H1 (cell line): Measurements from ENCODE around the gene APP. TPM values are rescaled to one million over a fixed set of nuclear protein-coding genes. Genes with fewer than 3 reads are reported as not detected.

Source experiments
- CTCF ChIA-PET: fragments of 300-600 bp; sonication (Branson Sonifier 250); formaldehyde crosslinking; loops from one replicate; lab custom pipeline; 2021; ENCODE audit not compliant: partially characterized antibody; lab: Charles Lee
- POLR2A ChIA-PET: fragments of 300-600 bp; sonication (Branson Sonifier 250); formaldehyde crosslinking; loops from one replicate; lab custom pipeline; 2021; ENCODE audit warnings: inconsistent platforms; ENCODE audit not compliant: partially characterized antibody; lab: Charles Lee
- DNase-seq, 2 experiments: peaks; one replicate each; pipeline versions ENCODE4 v3.0.0 to v3.0.0-alpha.2; 2010 to 2022; ENCODE audit warnings: low spot score in 2 of 2, low read depth in 1 of 2, mixed read lengths in 1 of 2
- FAIRE-seq: peaks from 2 replicates; lab custom pipeline; 2011; peaks lifted over from hg19 to GRCh38; lab: Jason Lieb, UNC
- H2AFZ ChIP-seq: 2 replicates; pipeline ENCODE4 v1.8.1; 2012; ENCODE audit warnings: low read length, inconsistent platforms
- H2AK5ac ChIP-seq: 2 replicates; pipeline ENCODE4 v1.6.1; 2013; ENCODE audit warnings: low read depth, low read length
- H2BK120ac ChIP-seq: replicated peaks from 2 replicates; pipeline ENCODE3; 2013; ENCODE audit warnings: low read depth, low read length, inconsistent platforms
- H2BK12ac ChIP-seq: 2 replicates; pipeline ENCODE4 v1.6.1; 2013; ENCODE audit warnings: low read depth, low read length
- H2BK15ac ChIP-seq: 2 replicates; pipeline ENCODE4 v1.6.1; 2013; ENCODE audit warnings: low read length
- H2BK20ac ChIP-seq: 2 replicates; pipeline ENCODE4 v1.6.1; 2013; ENCODE audit warnings: low read length
- H2BK5ac ChIP-seq: 2 replicates; pipeline ENCODE4 v1.6.1; 2013; ENCODE audit warnings: low read depth, low read length
- H3K14ac ChIP-seq: 2 replicates; pipeline ENCODE4 v1.6.1; 2013; ENCODE audit warnings: inconsistent platforms; ENCODE audit not compliant: insufficient read length
- H3K18ac ChIP-seq: 2 replicates; pipeline ENCODE4 v1.6.1; 2013; ENCODE audit warnings: low read length; ENCODE audit errors: extremely low read depth
- H3K23ac ChIP-seq: 2 replicates; pipeline ENCODE4 v1.6.1; 2013; ENCODE audit warnings: inconsistent platforms; ENCODE audit not compliant: insufficient read length
- H3K23me2 ChIP-seq: 2 replicates; pipeline ENCODE4 v1.6.1; 2013; ENCODE audit warnings: low read depth, low read length
- H3K27ac ChIP-seq: 2 replicates; pipeline ENCODE4 v1.6.1; 2011; ENCODE audit warnings: low read depth, low read length, inconsistent platforms
- H3K27me3 ChIP-seq, 4 experiments: replicated peaks in 1 of 4; 1 replicate in 1 of 4; 2 replicates in 3 of 4; pipeline versions ENCODE4 v1.6.1 to v1.8.1; 2011 to 2013; ENCODE audit warnings: low read length in 3 of 4, mild to moderate bottlenecking in 3 of 4, inconsistent platforms in 2 of 4, mixed read lengths in 2 of 4, moderate library complexity in 1 of 4; ENCODE audit not compliant: control insufficient read depth in 3 of 4, insufficient read depth in 3 of 4; ENCODE audit errors: extremely low read depth in 1 of 4
- H3K36me3 ChIP-seq, 4 experiments: 2 replicates each; pipeline versions ENCODE4 v1.6.1 to v1.8.1; 2011 to 2013; ENCODE audit warnings: mild to moderate bottlenecking in 4 of 4, low read length in 3 of 4, moderate library complexity in 2 of 4, control low read depth in 1 of 4, inconsistent platforms in 1 of 4; ENCODE audit not compliant: insufficient read depth in 4 of 4, control insufficient read depth in 2 of 4
- H3K4ac ChIP-seq: replicated peaks from 2 replicates; pipeline ENCODE3; 2013; ENCODE audit warnings: low read length, low read depth, mixed read lengths, inconsistent platforms; ENCODE audit not compliant: insufficient read length
- H3K4me1 ChIP-seq, 4 experiments: replicated peaks in 1 of 4; 1 replicate in 1 of 4; 2 replicates in 3 of 4; pipeline versions ENCODE4 v1.6.1 to v1.8.1; 2011 to 2013; ENCODE audit warnings: low read length in 3 of 4, inconsistent platforms in 2 of 4, mixed read lengths in 1 of 4; ENCODE audit not compliant: insufficient read depth in 4 of 4, control insufficient read depth in 3 of 4
- H3K4me2 ChIP-seq, 2 experiments: 2 replicates each; pipeline versions ENCODE4 v1.6.1 to v1.8.1; 2011 to 2013; ENCODE audit warnings: low read depth in 2 of 2, low read length in 2 of 2, control low read depth in 1 of 2, inconsistent platforms in 1 of 2, mild to moderate bottlenecking in 1 of 2; ENCODE audit not compliant: insufficient read depth in 1 of 2
- H3K4me3 ChIP-seq, 4 experiments: fragments of 200-600, 300-600 bp in 1 of 4; sonication (generic), shearing (Covaris generic), sonication (Bioruptor Twin) in 1 of 4; 2 replicates each; pipeline versions ENCODE4 v1.5.1 to v1.8.1; 2011 to 2016; ENCODE audit warnings: low read length in 4 of 4, low read depth in 3 of 4, control low read depth in 2 of 4, inconsistent platforms in 2 of 4, mild to moderate bottlenecking in 2 of 4, mixed read lengths in 1 of 4, moderate library complexity in 1 of 4; ENCODE audit not compliant: insufficient read depth in 2 of 4; ENCODE audit errors: extremely low read depth in 1 of 4
- H3K56ac ChIP-seq: replicated peaks from 2 replicates; pipeline ENCODE3; 2013; ENCODE audit warnings: low read depth, mild to moderate bottlenecking, mixed read lengths, low read length, inconsistent platforms; ENCODE audit not compliant: insufficient read length
- H3K79me1 ChIP-seq: 2 replicates; pipeline ENCODE4 v1.6.1; 2013; ENCODE audit warnings: low read depth, low read length, control low read depth
- H3K79me2 ChIP-seq, 2 experiments: 2 replicates each; pipeline versions ENCODE4 v1.6.1 to v1.8.1; 2012 to 2013; ENCODE audit warnings: low read length in 2 of 2, mild to moderate bottlenecking in 2 of 2, inconsistent platforms in 1 of 2; ENCODE audit not compliant: insufficient read depth in 2 of 2, control insufficient read depth in 1 of 2
- H3K9ac ChIP-seq, 4 experiments: replicated peaks in 1 of 4; 1 replicate in 1 of 4; 2 replicates in 3 of 4; pipeline versions ENCODE4 v1.6.1 to v1.8.1; 2011 to 2013; ENCODE audit warnings: low read depth in 3 of 4, low read length in 3 of 4, control low read depth in 2 of 4, mild to moderate bottlenecking in 2 of 4, moderate library complexity in 2 of 4, inconsistent platforms in 1 of 4; ENCODE audit errors: extremely low read depth in 1 of 4
- H3K9me3 ChIP-seq, 2 experiments: 2 replicates each; pipeline versions ENCODE4 v1.6.1 to v1.8.1; 2012 to 2013; ENCODE audit warnings: mild to moderate bottlenecking in 2 of 2, moderate library complexity in 2 of 2, control low read depth in 1 of 2, inconsistent platforms in 1 of 2, low read depth in 1 of 2, low read length in 1 of 2, mixed read lengths in 1 of 2; ENCODE audit not compliant: insufficient read depth in 2 of 2
- H4K20me1 ChIP-seq, 2 experiments: replicated peaks in 1 of 2; 2 replicates each; pipeline versions ENCODE3 to v1.8.1; 2011 to 2013; ENCODE audit warnings: inconsistent platforms in 2 of 2, low read length in 2 of 2, mild to moderate bottlenecking in 1 of 2; ENCODE audit not compliant: insufficient read depth in 2 of 2, control insufficient read depth in 1 of 2
- H4K5ac ChIP-seq: 2 replicates; pipeline ENCODE4 v1.6.1; 2013; ENCODE audit warnings: low read length, low read depth, mixed read lengths, inconsistent platforms; ENCODE audit not compliant: insufficient read length
- H4K8ac ChIP-seq: 2 replicates; pipeline ENCODE4 v1.8.0; 2013; ENCODE audit warnings: mild to moderate bottlenecking, moderate library complexity, low read length, inconsistent platforms; ENCODE audit not compliant: insufficient read depth; ENCODE audit errors: extremely low read depth
- H4K91ac ChIP-seq: replicated peaks from 2 replicates; pipeline ENCODE3; 2013; ENCODE audit warnings: low read length, mixed read lengths, inconsistent platforms; ENCODE audit not compliant: insufficient read length
- CBX5 ChIP-seq: fragments of 300-800, 300-1000 bp; sonication (generic); IDR thresholded peaks from 2 replicates; pipeline ENCODE4 v1.7.1; 2016; ENCODE audit warnings: antibody characterized with exemption, low read length, low read depth
- CHD1 ChIP-seq: IDR thresholded peaks from 2 replicates; pipeline ENCODE4 v1.6.1; 2012; ENCODE audit warnings: low read depth, low read length, improper control_type of control experiment
- CHD2 ChIP-seq: IDR thresholded peaks from 2 replicates; pipeline ENCODE4 v1.6.1; 2012; ENCODE audit warnings: low read length, improper control_type of control experiment
- EGR1 ChIP-seq: IDR thresholded peaks from 2 replicates; pipeline ENCODE4 v1.6.1; 2011; ENCODE audit warnings: low read depth, low read length, borderline replicate concordance
- EP300 ChIP-seq, 2 experiments: IDR thresholded peaks; 1 replicate in 1 of 2; 2 replicates in 1 of 2; pipeline ENCODE4 v1.6.1; 2011 to 2012; ENCODE audit warnings: low read depth in 2 of 2, low read length in 2 of 2, mild to moderate bottlenecking in 2 of 2, borderline replicate concordance in 1 of 2, inconsistent platforms in 1 of 2, moderate library complexity in 1 of 2
- NANOG ChIP-seq: IDR thresholded peaks from 2 replicates; pipeline ENCODE4 v1.6.1; 2011; ENCODE audit warnings: low read length, low read depth, mild to moderate bottlenecking, inconsistent platforms; ENCODE audit not compliant: insufficient read depth, poor library complexity, severe bottlenecking
- POLR2A ChIP-seq, 2 experiments: IDR thresholded peaks; 1 replicate in 1 of 2; 2 replicates in 1 of 2; pipeline ENCODE4 v1.6.1; 2011; ENCODE audit warnings: low read depth in 2 of 2, low read length in 2 of 2, mild to moderate bottlenecking in 2 of 2; ENCODE audit errors: control extremely low read depth in 1 of 2
- SP2 ChIP-seq: IDR thresholded peaks from 2 replicates; pipeline ENCODE4 v1.6.1; 2012; ENCODE audit warnings: mild to moderate bottlenecking, low read length, inconsistent platforms
- TCF12 ChIP-seq: IDR thresholded peaks from 2 replicates; pipeline ENCODE4 v1.6.1; 2011; ENCODE audit warnings: low read depth, mild to moderate bottlenecking, low read length
- TEAD4 ChIP-seq: IDR thresholded peaks from 2 replicates; pipeline ENCODE4 v1.6.1; 2012; ENCODE audit warnings: low read depth, low read length, inconsistent platforms, mixed read lengths
- WGBS, 2 experiments: shearing (Covaris generic) in 1 of 2; methylation state at CpG; one replicate each; pipeline versions ENCODE4 v1.1.6 to v1.1.7; 2013 to 2015; ENCODE audit warnings: low lambda C conversion rate in 2 of 2, mixed read lengths in 2 of 2, inconsistent platforms in 1 of 2, low coverage in 1 of 2, missing lambda C conversion rate in 1 of 2; ENCODE audit not compliant: insufficient replicate concordance in 2 of 2, insufficient coverage in 1 of 2, insufficient read length in 1 of 2; ENCODE audit errors: extremely low coverage in 1 of 2, missing lambda C conversion rate in 1 of 2; 5-methylcytosine and 5-hydroxymethylcytosine counted together
- polyA plus RNA-seq, 7 experiments: library from polyadenylated mRNA; depleted of rRNA in 3 of 7; stranded (reverse) in 5 of 7; unstranded in 2 of 7; fragments of >200 nt in 5 of 7; fragments of 200-250 nt in 2 of 7; gene quantifications; 1 replicate in 5 of 7; 2 replicates in 1 of 7; 4 replicates in 1 of 7; pipeline versions ENCODE4 v1.2.1 to v1.2.3, GENCODE V29; 2011 to 2013; ENCODE audit warnings: missing spikeins in 2 of 7, mixed read lengths in 2 of 7
- total RNA-seq: library from RNA; stranded (reverse); fragmentation: NEBNext Ultra II Directional; extraction: Animal tissue kit (Norgen Biotek cat#: 25700); gene quantifications from 2 replicates; pipeline ENCODE4 v1.2.1, GENCODE V29; 2021
- TF ChIP-seq, protein P1 (sequence below): IDR thresholded peaks from 2 replicates; pipeline ENCODE4 v1.6.1; 2012; ENCODE audit warnings: inconsistent platforms

The APP gene
- total and polyA plus RNA-seq, 2 of the 8 experiments (the other 6 are each of a cell fraction or from before 2014, with no cell fraction given): 375 to 551 TPM

DNA sequence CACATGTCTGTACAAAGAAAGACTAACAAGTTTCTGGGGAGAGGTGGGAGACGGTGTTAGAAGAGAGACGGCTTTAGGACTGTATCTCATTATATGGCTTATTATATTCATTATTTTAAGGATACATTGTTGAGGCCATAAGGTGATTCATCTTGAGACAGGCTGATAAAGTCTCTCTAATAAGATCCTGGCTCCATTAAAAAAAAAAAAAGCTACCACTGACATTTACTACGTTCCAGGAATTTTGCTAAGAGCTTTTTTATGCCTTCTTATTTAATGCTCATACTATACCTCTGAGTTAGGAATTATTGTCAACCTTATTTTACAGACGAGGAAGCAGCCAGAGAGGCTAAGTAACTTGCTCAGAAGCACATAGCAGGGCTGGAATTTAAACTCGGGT lies 262.1 kb downstream of the APP start:
- H3K4ac ChIP-seq: no peak overlapping the region

More for the DNA sequence above, 262.1 kb downstream of the APP start:
- FAIRE-seq: no peak
- no peak overlapping the region for H2BK20ac ChIP-seq
- no peak overlapping the region for H4K5ac ChIP-seq
- CTCF ChIA-PET: interaction anchor here (0.7 to 1.2 kb wide), 2 partner anchors 43 to 250 kb away, joined by 3 read pairs; no protein-coding TSS in a partner anchor
- no peaks in the 10 kb centered on the region for H3K23me2 ChIP-seq
- no peak overlapping the region for H2AFZ ChIP-seq
- POLR2A ChIA-PET: no interaction called here
- H4K91ac ChIP-seq: no peak overlapping the region
- peaks cover 0 to 2% of the 10 kb centered on the region in 2 experiments for H4K20me1 ChIP-seq
- no peak overlapping the region for H2BK5ac ChIP-seq
- no peaks in the 10 kb centered on the region; the same call in 1 of the 2 replicates for H3K79me1 ChIP-seq
- H4K8ac ChIP-seq: no peak overlapping the region
- no peak for DNase-seq
- H3K4me3 ChIP-seq: no peak overlapping the region
- no peak overlapping the region for H3K14ac ChIP-seq
- H3K79me2 ChIP-seq: peaks cover 0 to 4% of the 10 kb centered on the region in 2 experiments; a peak in 1 of 4 replicates
- 86% methylated on average over 5 of the region's 5 CpGs; no CpG with 5 or more reads in 1 of the 2 experiments for WGBS, 2 experiments
- H3K36me3 ChIP-seq: peaks cover 0 to 25% (median 9%) of the 10 kb centered on the region in 4 experiments; a peak in 4 of 8 replicates
- no peak overlapping the region for H3K18ac ChIP-seq
- no peak overlapping the region for H3K27ac ChIP-seq
- TF ChIP-seq EGR1: no peak
- TF ChIP-seq, protein P1, sequence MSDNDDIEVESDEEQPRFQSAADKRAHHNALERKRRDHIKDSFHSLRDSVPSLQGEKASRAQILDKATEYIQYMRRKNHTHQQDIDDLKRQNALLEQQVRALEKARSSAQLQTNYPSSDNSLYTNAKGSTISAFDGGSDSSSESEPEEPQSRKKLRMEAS: no peak
- TF ChIP-seq TCF12: no peak
- no peak for TF ChIP-seq NANOG
- no peak for TF ChIP-seq EP300 (IDR thresholded peaks at IDR 0.05; ENCODE audit: borderline replicate concordance in 1 of 2, low read depth in 2 of 2, low read length in 2 of 2)
- TF ChIP-seq SP2: no peak
- no peak for TF ChIP-seq POLR2A (IDR thresholded peaks at IDR 0.05; ENCODE audit: control extremely low read depth in 1 of 2, low read depth in 2 of 2, low read length in 2 of 2)
- no peak for TF ChIP-seq CHD1
- no peak for TF ChIP-seq CHD2
- no peak for TF ChIP-seq CBX5
- TF ChIP-seq TEAD4: no peak
- no peak overlapping the region for H2BK120ac ChIP-seq
- H2AK5ac ChIP-seq: no peak overlapping the region
- H3K27me3 ChIP-seq: no peaks in the 10 kb centered on the region; a peak in 1 of 7 replicates
- H2BK12ac ChIP-seq: no peak overlapping the region
- no peak overlapping the region for H3K56ac ChIP-seq
- H3K9me3 ChIP-seq: no peaks in the 10 kb centered on the region
- H2BK15ac ChIP-seq: no peak overlapping the region
- no peak overlapping the region for H3K9ac ChIP-seq
- H3K4me1 ChIP-seq: peaks cover 0 to 3% (median 0%) of the 10 kb centered on the region in 4 experiments; a peak in 2 of 7 replicates
- no peak overlapping the region for H3K23ac ChIP-seq
- no peak overlapping the region for H3K4me2 ChIP-seq
